Measurements from ENCODE around the gene CSAG1. TPM values are rescaled to one million over a fixed set of nuclear protein-coding genes. Genes with fewer than 3 reads are reported as not detected.

The CSAG1 gene
- total and polyA plus RNA-seq, 2 donors (not counting 3 experiments of a cell fraction or from before 2014, with no cell fraction given), result not detected

DNA sequence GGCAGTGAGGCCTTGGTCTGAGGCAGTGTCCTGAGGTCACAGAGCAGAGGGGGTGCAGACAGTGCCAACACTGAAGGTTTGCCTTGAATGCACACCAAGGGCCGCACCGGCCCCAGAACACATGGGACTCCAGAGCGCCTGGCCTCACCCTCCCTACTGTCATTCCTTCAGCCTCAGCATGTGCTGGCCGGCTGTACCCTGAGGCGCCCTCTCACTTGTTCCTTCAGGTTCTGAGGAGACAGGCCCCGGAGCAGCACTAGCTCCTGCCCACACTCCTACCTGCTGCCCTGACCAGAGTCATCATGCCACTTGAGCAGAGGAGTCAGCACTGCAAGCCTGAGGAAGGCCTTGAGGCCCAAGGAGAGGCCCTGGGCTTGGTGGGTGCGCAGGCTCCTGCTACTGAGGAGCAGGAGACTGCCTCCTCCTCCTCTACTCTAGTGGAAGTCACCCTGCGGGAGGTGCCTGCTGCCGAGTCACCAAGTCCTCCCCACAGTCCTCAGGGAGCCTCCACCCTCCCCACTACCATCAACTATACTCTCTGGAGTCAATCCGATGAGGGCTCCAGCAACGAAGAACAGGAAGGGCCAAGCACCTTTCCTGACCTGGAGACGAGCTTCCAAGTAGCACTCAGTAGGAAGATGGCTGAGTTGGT lies 2.5 kb upstream of the CSAG1 start:
- Histone ChIP-seq H3K9me3 (replicated peaks; ENCODE audit: control insufficient read depth, insufficient read depth, low read length) (no peaks in the 10 kb centered on the region), H3K27me3 (ENCODE audit: control insufficient read depth in 2 of 2, insufficient read depth in 2 of 2, low read length in 2 of 2) (no peaks in the 10 kb centered on the region), H3K9me1 (replicated peaks; ENCODE audit: control insufficient read depth, extremely low read depth, insufficient read depth, low read length) (no peaks in the 10 kb centered on the region), H3K79me2 (ENCODE audit: control insufficient read depth, insufficient read depth, low read length) (no peaks in the 10 kb centered on the region), H3K36me3 (ENCODE audit: control insufficient read depth in 2 of 2, extremely low read depth in 1 of 2, insufficient read depth in 2 of 2, low read length in 2 of 2) (no peaks in the 10 kb centered on the region), H3K4me3 (replicated peaks in 1 of 3; ENCODE audit: insufficient read depth in 1 of 3, low read depth in 1 of 3, low read length in 3 of 3) (no peak overlapping the region), H3K27ac (ENCODE audit: insufficient read depth, low read depth, low read length) (no peak overlapping the region), H3K4me2 (ENCODE audit: insufficient read depth, low read length) (no peak overlapping the region), H3K4me1 (ENCODE audit: control insufficient read depth, extremely low read depth, insufficient read depth, low read length) (no peaks in the 10 kb centered on the region), H4K20me1 (replicated peaks; ENCODE audit: control insufficient read depth, extremely low read depth, insufficient read depth, low read length) (no peaks in the 10 kb centered on the region), H3K9ac (replicated peaks; ENCODE audit: extremely low read depth, insufficient read depth, low read length) (no peak overlapping the region), H2AFZ (ENCODE audit: low read depth, low read length) (no peak overlapping the region)
- TF ChIP-seq POLR2A (IDR thresholded peaks at IDR 0.05; ENCODE audit: low read depth, low read length) (no peak), MYC (IDR thresholded peaks at IDR 0.05; ENCODE audit: low read depth, low read length) (no peak), FOS (IDR thresholded peaks at IDR 0.05; ENCODE audit: borderline replicate concordance, insufficient read depth, low read length) (no peak), MAX (IDR thresholded peaks at IDR 0.05; ENCODE audit: insufficient read depth, insufficient read length) (no peak)
- TF ChIP-seq, protein P1, sequence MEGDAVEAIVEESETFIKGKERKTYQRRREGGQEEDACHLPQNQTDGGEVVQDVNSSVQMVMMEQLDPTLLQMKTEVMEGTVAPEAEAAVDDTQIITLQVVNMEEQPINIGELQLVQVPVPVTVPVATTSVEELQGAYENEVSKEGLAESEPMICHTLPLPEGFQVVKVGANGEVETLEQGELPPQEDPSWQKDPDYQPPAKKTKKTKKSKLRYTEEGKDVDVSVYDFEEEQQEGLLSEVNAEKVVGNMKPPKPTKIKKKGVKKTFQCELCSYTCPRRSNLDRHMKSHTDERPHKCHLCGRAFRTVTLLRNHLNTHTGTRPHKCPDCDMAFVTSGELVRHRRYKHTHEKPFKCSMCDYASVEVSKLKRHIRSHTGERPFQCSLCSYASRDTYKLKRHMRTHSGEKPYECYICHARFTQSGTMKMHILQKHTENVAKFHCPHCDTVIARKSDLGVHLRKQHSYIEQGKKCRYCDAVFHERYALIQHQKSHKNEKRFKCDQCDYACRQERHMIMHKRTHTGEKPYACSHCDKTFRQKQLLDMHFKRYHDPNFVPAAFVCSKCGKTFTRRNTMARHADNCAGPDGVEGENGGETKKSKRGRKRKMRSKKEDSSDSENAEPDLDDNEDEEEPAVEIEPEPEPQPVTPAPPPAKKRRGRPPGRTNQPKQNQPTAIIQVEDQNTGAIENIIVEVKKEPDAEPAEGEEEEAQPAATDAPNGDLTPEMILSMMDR (IDR thresholded peaks at IDR 0.05; ENCODE audit: extremely low read depth in 1 of 2, insufficient read depth in 1 of 2, low read depth in 1 of 2, low read length in 2 of 2), result no peak
- intact Hi-C loops (cut with micrococcal nuclease), result no loop called here
- dilution Hi-C loops (cut with MboI; ENCODE audit: extremely low pct_ligation_motif_present, low sequenced_read_pairs), result no loop called here
- no peak for DNase-seq (ENCODE audit: low read depth, low spot score)
- CTCF ChIA-PET, result no interaction called here
- no TSS peak for BruUV-seq (replicated peaks)
- no peak for FAIRE-seq
- POLR2A ChIA-PET, result no interaction called here

GRCh38 chrX:152735101-152735500 lies 1.6 kb upstream of the CSAG1 start:
- ChIA-PET CTCF (no interaction called here), POLR2A (no interaction called here)
- H3K9me1 ChIP-seq (replicated peaks; ENCODE audit: control insufficient read depth, extremely low read depth, insufficient read depth, low read length), result no peaks in the 10 kb centered on the region
- no peak for FAIRE-seq
- dilution Hi-C loops (cut with MboI; ENCODE audit: extremely low pct_ligation_motif_present, low sequenced_read_pairs) (no loop called here), intact Hi-C loops (cut with micrococcal nuclease) (no loop called here)
- DNase-seq (ENCODE audit: low read depth, low spot score), result no peak
- H2AFZ ChIP-seq (ENCODE audit: low read depth, low read length), result no peak overlapping the region
- no peaks in the 10 kb centered on the region for H3K9me3 ChIP-seq (replicated peaks; ENCODE audit: control insufficient read depth, insufficient read depth, low read length)
- BruUV-seq (replicated peaks), result no TSS peak
- no peak overlapping the region for H3K4me3 ChIP-seq (replicated peaks in 1 of 3; ENCODE audit: insufficient read depth in 1 of 3, low read depth in 1 of 3, low read length in 3 of 3)
- H3K27ac ChIP-seq (ENCODE audit: insufficient read depth, low read depth, low read length), result no peak overlapping the region
- H3K4me1 ChIP-seq (ENCODE audit: control insufficient read depth, extremely low read depth, insufficient read depth, low read length), result no peaks in the 10 kb centered on the region
- no peaks in the 10 kb centered on the region for H3K36me3 ChIP-seq (ENCODE audit: control insufficient read depth in 2 of 2, extremely low read depth in 1 of 2, insufficient read depth in 2 of 2, low read length in 2 of 2)
- no peaks in the 10 kb centered on the region for H3K27me3 ChIP-seq (ENCODE audit: control insufficient read depth in 2 of 2, insufficient read depth in 2 of 2, low read length in 2 of 2)
- H3K4me2 ChIP-seq (ENCODE audit: insufficient read depth, low read length), result no peak overlapping the region
- no peak for TF ChIP-seq FOS (IDR thresholded peaks at IDR 0.05; ENCODE audit: borderline replicate concordance, insufficient read depth, low read length)
- TF ChIP-seq MAX (IDR thresholded peaks at IDR 0.05; ENCODE audit: insufficient read depth, insufficient read length), result no peak
- TF ChIP-seq POLR2A (IDR thresholded peaks at IDR 0.05; ENCODE audit: low read depth, low read length), result no peak
- TF ChIP-seq, protein P1 (IDR thresholded peaks at IDR 0.05; ENCODE audit: extremely low read depth in 1 of 2, insufficient read depth in 1 of 2, low read depth in 1 of 2, low read length in 2 of 2), result no peak
- no peak for TF ChIP-seq EZH2 (IDR thresholded peaks at IDR 0.05; ENCODE audit: borderline replicate concordance, low read depth, low read length, severe bottlenecking)
- no peak for TF ChIP-seq GATA2 (IDR thresholded peaks at IDR 0.05; ENCODE audit: insufficient read depth, insufficient read length, low read depth, low read length)
- TF ChIP-seq POLR2AphosphoS5 (IDR thresholded peaks at IDR 0.05; ENCODE audit: insufficient read depth, low read depth, low read length), result no peak
- TF ChIP-seq MYC (IDR thresholded peaks at IDR 0.05; ENCODE audit: low read depth, low read length), result no peak
- TF ChIP-seq JUN (IDR thresholded peaks at IDR 0.05; ENCODE audit: borderline replicate concordance, insufficient read depth, insufficient read length, low read depth), result no peak
- no peaks in the 10 kb centered on the region for H4K20me1 ChIP-seq (replicated peaks; ENCODE audit: control insufficient read depth, extremely low read depth, insufficient read depth, low read length)
- no peak overlapping the region for H3K9ac ChIP-seq (replicated peaks; ENCODE audit: extremely low read depth, insufficient read depth, low read length)
- H3K79me2 ChIP-seq (ENCODE audit: control insufficient read depth, insufficient read depth, low read length), result no peaks in the 10 kb centered on the region
